Effector memory CD8-positive, alpha-beta T cell (primary cell): ENCODE data around the gene EPB41L1.

Experiments used
- ATAC-seq: fragments of 150-1000 bp; cut with Tn5 transposase; replicated peaks from 2 replicates; pipeline ENCODE4 v1.10.0; 2021; ENCODE audit warnings: mild to moderate bottlenecking, moderate library complexity
- DNase-seq, 3 experiments: peaks; one replicate each; pipeline ENCODE4 v3.0.0; 2021
- H3K27ac Mint-ChIP-seq, 2 donors: one replicate each; pipeline ENCODE4 v1.8.0; 2022; ENCODE audit warnings: mild to moderate bottlenecking in 2 of 2, mixed read lengths in 2 of 2, moderate library complexity in 2 of 2
- H3K27me3 Mint-ChIP-seq, 2 donors: one replicate each; pipeline ENCODE4 v1.8.0; 2022; ENCODE audit warnings: mixed read lengths in 2 of 2
- H3K36me3 Mint-ChIP-seq: one replicate; pipeline ENCODE4 v1.8.0; 2022; ENCODE audit warnings: mild to moderate bottlenecking, moderate library complexity, mixed read lengths; ENCODE audit not compliant: insufficient read depth
- H3K4me1 Mint-ChIP-seq, 2 donors: one replicate each; pipeline ENCODE4 v1.8.0; 2022; ENCODE audit warnings: low read depth in 2 of 2, mixed read lengths in 2 of 2
- H3K4me3 Mint-ChIP-seq, 2 donors: one replicate each; pipeline ENCODE4 v1.8.0; 2022; ENCODE audit warnings: mild to moderate bottlenecking in 2 of 2, mixed read lengths in 2 of 2, moderate library complexity in 2 of 2
- H3K9me3 Mint-ChIP-seq, 2 donors: one replicate each; pipeline ENCODE4 v1.8.0; 2022; ENCODE audit warnings: mixed read lengths in 2 of 2

Gene EPB41L1

GRCh38 chr20:36153204-36153603 is 1.3 kb upstream of the EPB41L1 start:
- H3K27me3 Mint-ChIP-seq, result peaks cover 42 to 78% of the 10 kb centered on the region in 2 donors
- H3K36me3 Mint-ChIP-seq, result peaks cover 3% of the 10 kb centered on the region
- DNase-seq (no peak), ATAC-seq (no peak)
- no peaks in the 10 kb centered on the region for H3K9me3 Mint-ChIP-seq
- H3K4me3 Mint-ChIP-seq, result peak overlapping the region; percentile 4 to 5
- peaks cover 3 to 7% of the 10 kb centered on the region in 2 donors for H3K4me1 Mint-ChIP-seq
- no peak overlapping the region for H3K27ac Mint-ChIP-seq

DNA sequence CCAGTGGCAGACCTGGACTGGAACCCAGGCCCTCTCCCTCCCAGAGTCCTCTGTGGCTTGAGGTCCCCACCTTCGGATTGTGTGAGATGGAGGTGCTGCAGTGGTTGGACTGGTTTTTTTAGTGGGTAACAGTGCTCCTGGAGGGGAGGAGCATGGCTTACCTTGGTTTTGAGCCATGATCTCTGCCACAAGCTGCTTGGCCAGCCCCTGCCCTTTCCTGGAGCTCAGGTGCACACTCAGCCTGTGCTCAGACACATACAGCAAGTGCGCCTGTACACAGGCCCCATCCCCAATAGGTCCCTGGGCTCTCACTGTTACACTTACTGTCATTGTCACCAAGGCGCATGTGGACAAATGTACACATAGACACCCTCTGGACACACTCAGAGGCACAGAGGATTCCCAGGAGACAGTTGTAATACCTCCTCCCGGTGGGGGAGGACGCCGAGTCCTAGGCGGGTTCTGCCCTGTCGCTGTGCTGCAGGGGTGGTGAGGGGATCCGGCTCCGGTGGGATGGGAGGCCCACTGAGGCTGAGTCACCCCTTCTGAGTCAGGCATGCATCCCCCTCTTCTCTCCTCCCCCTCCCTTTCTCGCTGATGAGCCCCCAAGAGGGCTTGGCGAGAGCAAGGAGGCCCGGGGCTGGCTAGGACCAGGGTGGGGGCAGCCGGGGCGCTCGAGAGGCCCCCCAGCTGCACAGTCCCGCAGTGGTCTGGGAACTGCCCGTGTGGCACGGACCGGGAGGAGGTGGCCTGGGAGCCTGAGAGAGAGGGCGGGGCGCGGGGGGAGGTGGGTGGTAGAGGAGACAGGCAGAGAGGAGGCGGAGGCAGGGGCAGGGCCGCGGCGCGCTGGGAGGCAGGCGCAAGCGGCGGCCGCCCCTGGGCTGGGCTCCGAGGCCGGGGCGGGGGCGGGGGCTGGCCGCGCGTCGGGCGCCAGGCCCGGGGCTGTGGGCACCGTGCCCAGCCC is 522 bp upstream of the EPB41L1 start:
- Mint-ChIP-seq H3K4me3 (peak overlapping the region; percentile 19 to 25), H3K27ac (no peak overlapping the region), H3K27me3 (peaks cover 40 to 78% of the 10 kb centered on the region in 2 donors)

GRCh38 chr20:36155629-36155971 is 1.1 kb downstream of the EPB41L1 start:
- DNase-seq, result no peak
- Mint-ChIP-seq H3K4me3 (peak overlapping the region; percentile 39 to 75), H3K9me3 (no peaks in the 10 kb centered on the region), H3K27me3 (peaks cover 35 to 76% of the 10 kb centered on the region in 2 donors), H3K4me1 (peaks cover 3 to 7% of the 10 kb centered on the region in 2 donors), H3K36me3 (peaks cover 3% of the 10 kb centered on the region), H3K27ac (no peak overlapping the region)
- no peak for ATAC-seq

More for the DNA sequence above, 522 bp upstream of the EPB41L1 start:
- Mint-ChIP-seq H3K36me3 (peaks cover 3% of the 10 kb centered on the region), H3K9me3 (no peaks in the 10 kb centered on the region), H3K4me1 (peaks cover 3 to 7% of the 10 kb centered on the region in 2 donors)
- ATAC-seq, result peak; percentile 70
- DNase-seq, result no peak

DNA sequence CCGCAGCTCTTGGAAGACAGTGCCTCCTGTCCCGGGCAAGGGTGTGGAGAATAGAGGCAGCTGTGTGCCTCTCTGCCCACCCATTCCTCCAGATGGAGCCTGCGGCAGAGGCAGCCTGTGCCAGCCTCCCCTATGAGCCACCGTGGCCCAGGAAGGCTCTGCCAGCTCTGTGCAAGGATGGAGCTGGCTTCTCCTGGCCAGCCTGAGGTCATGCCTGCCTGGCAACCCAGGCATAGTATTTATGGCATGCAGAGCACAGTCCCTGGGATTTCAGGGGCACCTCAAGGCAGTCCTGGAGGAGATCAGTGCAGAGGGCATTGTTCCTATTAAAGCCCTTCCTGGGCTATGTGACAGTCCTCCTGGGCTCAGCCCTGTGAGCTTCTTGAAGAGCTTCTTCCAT is 1.5 kb downstream of the EPB41L1 start:
- Mint-ChIP-seq H3K9me3 (no peaks in the 10 kb centered on the region), H3K4me1 (peaks cover 3 to 7% of the 10 kb centered on the region in 2 donors), H3K4me3 (no peak overlapping the region), H3K27ac (no peak overlapping the region), H3K36me3 (peaks cover 3% of the 10 kb centered on the region), H3K27me3 (peaks cover 36 to 80% of the 10 kb centered on the region in 2 donors)
- DNase-seq (no peak), ATAC-seq (no peak)

- Mint-ChIP-seq H3K36me3 (peaks cover 2% of the 10 kb centered on the region), H3K27ac (no peak overlapping the region), H3K4me1 (peaks cover 3 to 7% of the 10 kb centered on the region in 2 donors), H3K27me3 (peaks cover 33 to 84% of the 10 kb centered on the region in 2 donors), H3K4me3 (no peak overlapping the region), H3K9me3 (no peaks in the 10 kb centered on the region)
- ATAC-seq (no peak), DNase-seq (no peak)
Measured at GRCh38 chr20:36157610-36158009, 3.1 kb downstream of the EPB41L1 start.

DNA sequence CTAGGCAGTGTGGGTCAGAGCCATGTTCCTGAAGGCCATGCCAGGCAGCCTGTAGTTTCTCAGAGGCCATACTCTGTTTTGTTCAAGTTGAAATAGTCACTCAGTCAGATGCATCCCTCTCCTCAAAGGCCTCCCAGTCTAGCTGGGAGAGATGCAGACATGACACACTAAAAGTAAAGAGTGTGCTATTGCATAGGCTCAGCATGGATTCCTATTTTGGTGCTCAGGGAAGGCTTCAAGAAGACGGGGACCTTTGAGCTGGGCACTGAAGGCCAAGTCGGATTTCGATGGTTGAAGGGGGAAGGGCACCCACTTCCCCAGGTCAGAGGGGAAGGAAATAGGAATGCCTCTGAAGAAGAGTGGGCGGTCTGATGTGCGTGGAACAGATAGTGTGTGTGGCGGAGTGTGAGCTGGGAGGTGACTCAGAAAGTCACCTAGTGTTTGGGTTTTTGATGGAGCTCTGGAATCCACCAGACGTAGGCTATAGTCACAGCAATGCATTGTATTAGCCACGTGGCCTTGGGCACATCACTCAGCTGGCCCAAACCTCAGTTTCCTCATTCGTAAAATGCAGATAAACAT is 3.7 kb downstream of the EPB41L1 start:
- H3K27me3 Mint-ChIP-seq, result peaks cover 27 to 83% of the 10 kb centered on the region in 2 donors
- H3K9me3 Mint-ChIP-seq, result no peaks in the 10 kb centered on the region
- no peak overlapping the region for H3K27ac Mint-ChIP-seq
- no peak overlapping the region for H3K4me3 Mint-ChIP-seq
- ATAC-seq (no peak), DNase-seq (no peak)
- peaks cover 2% of the 10 kb centered on the region for H3K36me3 Mint-ChIP-seq
- peaks cover 3 to 7% of the 10 kb centered on the region in 2 donors for H3K4me1 Mint-ChIP-seq

DNA sequence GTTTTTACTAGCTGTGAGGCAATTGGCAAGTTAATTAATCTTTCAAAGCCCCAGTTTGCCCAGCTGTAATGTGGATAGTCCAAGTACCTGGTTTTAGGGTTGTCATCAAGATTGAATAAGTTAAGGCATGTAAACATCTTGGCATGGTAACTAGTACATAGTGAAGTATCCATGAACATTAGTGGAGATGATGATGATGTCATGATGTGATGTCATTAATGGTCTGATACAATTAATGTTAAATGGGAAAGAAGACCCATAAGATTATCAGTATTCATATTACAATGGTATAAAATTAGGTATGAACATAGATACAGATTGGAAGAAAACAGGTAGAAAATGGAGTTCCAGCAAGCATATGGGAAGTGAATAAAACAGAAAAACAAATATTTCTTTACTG is 5.3 kb downstream of the EPB41L1 start:
- H3K9me3 Mint-ChIP-seq, result no peaks in the 10 kb centered on the region
- no peak overlapping the region for H3K4me3 Mint-ChIP-seq
- DNase-seq, result no peak
- H3K36me3 Mint-ChIP-seq, result peaks cover 2% of the 10 kb centered on the region
- ATAC-seq, result no peak
- H3K4me1 Mint-ChIP-seq, result peaks cover 3 to 7% of the 10 kb centered on the region in 2 donors
- H3K27me3 Mint-ChIP-seq, result peaks cover 20 to 78% of the 10 kb centered on the region in 2 donors
- no peak overlapping the region for H3K27ac Mint-ChIP-seq

DNA sequence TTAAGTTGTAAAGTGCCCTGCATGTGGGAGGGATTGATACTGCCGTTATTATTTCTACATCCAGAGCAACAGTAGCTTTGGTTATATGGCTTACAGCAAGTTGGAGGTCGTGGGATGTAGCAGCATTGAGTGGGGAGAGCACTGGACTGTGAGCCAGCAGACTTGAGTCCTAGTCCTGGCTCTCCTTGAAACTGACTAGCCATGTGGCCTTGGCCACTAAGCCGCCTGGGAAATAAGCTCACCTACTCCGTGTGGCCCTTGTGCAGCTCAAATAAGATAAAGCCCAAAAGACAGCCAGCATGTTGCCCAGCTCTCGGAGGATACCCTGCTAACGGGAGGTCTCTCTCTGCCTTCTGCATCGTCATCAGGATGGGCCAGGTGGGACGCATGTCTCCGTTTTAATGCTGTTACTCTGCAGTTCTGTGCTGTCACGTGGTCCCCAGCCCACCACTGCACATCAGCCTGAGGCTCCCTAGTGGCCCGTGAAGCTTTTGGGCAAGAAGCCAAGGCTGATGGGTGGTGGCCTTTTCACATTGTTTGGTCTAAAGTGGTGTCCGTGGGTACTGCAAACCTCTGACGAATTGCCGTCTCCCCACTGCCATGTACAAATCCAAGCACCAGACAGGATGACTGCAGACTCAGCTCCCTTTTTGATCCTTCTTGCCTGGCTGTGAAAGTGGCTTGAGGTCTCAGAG is 7.9 kb downstream of the EPB41L1 start:
- H3K27me3 Mint-ChIP-seq, result peaks cover 13 to 76% of the 10 kb centered on the region in 2 donors
- H3K4me3 Mint-ChIP-seq, result no peak overlapping the region
- ATAC-seq (no peak), DNase-seq (no peak)
- no peaks in the 10 kb centered on the region for H3K9me3 Mint-ChIP-seq
- peaks cover 2% of the 10 kb centered on the region for H3K36me3 Mint-ChIP-seq
- H3K4me1 Mint-ChIP-seq, result peaks cover 0 to 2% of the 10 kb centered on the region in 2 donors
- no peak overlapping the region for H3K27ac Mint-ChIP-seq

DNA sequence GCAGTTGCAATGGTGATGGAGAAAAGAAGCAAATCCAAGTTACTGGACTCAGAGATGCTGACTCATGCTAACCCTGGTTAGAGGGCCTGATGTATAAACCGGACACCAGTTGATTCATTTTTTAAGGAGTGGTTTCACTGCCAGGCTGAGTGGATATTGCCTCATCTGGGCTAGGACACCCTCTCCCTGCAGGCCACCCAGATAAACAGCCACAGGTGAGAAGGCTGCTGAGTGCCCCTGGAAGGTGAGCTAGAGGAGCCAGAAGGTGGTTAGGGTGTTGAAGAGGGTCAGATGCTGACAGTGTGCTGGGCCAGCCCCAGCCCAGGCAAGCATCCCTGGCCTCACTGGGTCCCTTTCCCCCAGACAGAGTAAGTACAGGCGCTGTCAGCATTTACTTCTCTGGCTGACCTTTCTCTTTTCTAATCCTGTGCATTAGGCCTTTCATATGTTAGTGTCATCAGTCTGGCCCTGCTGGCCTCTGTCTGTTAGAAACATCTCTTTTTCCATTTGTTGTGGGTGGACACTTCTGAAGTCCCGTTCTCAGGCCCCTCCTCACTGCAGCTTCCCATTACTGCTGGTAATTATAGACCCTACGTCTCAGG is 13.5 kb downstream of the EPB41L1 start:
- Mint-ChIP-seq H3K4me1 (peaks cover 0 to 2% of the 10 kb centered on the region in 2 donors), H3K27me3 (peaks cover 0 to 43% of the 10 kb centered on the region in 2 donors), H3K4me3 (no peak overlapping the region), H3K27ac (no peak overlapping the region), H3K9me3 (no peaks in the 10 kb centered on the region), H3K36me3 (no peaks in the 10 kb centered on the region)
- DNase-seq (no peak), ATAC-seq (no peak)

DNA sequence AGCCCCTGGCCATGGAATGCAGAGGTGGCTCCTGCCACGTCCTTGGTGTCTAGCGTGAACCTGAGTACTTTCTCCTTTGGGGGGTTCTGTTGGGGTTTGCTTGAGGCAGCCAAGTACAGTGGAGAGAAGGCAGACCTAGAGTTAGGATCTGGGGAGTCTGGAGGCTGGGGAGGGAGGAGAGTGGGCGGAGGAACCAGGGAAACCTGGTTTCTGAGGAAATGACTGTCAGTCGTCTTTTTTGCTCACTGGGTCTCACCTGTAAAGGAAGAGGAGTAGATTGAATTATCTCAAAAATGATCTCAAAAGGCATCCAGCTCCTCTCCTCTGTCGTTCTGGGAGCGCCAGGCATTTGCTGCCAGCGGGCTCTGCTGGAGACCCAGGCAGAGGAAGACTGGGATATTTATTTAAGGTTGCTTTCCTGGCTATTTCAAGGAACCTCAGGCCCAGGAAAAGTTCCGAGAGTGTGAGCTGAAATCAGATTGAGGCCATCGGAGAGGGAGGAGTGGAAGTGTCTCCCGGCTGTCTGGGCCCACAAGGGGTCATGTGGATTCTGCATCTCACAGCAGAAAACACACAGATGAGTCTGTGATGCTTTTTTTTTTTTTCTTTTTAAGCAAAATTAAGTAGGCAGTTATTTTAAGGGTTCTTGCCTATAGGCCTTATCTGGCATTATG is 16.1 kb downstream of the EPB41L1 start:
- Mint-ChIP-seq H3K27ac (no peak overlapping the region), H3K27me3 (peaks cover 0 to 49% of the 10 kb centered on the region in 2 donors), H3K4me1 (peaks cover 4% of the 10 kb centered on the region in 2 donors), H3K4me3 (no peak overlapping the region), H3K36me3 (no peaks in the 10 kb centered on the region), H3K9me3 (no peaks in the 10 kb centered on the region)
- ATAC-seq (no peak), DNase-seq (no peak)

DNA sequence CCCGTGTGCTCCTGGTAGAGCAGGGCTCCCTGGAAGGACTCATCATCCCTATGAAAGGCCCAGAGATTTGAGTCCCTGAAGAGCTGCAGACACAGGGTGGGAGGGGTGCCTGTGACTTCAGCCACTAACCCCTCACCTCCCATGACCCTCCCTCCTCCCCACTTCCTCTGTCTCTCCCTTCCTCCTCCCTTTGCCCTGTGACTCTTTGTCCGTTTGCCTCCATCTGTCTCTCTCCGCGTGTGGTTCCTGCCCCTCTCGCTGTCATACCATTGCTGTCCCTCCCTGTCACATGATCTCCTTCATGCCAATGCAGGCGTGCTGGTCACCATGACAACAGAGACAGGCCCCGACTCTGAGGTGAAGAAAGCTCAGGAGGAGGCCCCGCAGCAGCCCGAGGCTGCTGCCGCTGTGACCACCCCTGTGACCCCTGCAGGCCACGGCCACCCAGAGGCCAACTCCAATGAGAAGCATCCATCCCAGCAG is 19.0 kb downstream of the EPB41L1 start:
- Mint-ChIP-seq H3K9me3 (no peaks in the 10 kb centered on the region), H3K4me3 (no peak overlapping the region), H3K27ac (no peak overlapping the region), H3K36me3 (no peaks in the 10 kb centered on the region), H3K27me3 (peaks cover 10 to 60% of the 10 kb centered on the region in 2 donors), H3K4me1 (peaks cover 3 to 4% of the 10 kb centered on the region in 2 donors)
- ATAC-seq (no peak), DNase-seq (no peak)

DNA sequence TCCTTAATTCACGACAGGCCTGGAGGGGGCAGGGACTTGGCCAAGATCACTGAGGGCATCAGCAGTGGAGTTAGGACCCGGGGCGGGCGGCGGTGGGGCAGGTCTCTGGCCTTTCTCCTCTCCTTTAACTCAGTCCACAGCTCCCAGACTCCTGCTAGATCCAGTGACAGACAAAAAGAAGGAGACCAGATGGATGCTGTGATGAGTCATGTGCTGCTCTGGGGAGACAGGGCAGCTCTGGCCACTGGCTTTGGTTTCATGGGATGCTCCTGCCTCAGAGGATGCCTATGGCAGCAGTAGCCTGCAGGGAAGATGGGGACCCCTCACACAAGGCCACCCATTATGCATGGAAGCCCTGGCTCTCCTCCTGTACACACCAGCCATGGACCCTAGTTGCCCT is 20.5 kb downstream of the EPB41L1 start:
- Mint-ChIP-seq H3K4me3 (no peak overlapping the region), H3K4me1 (peaks cover 3 to 4% of the 10 kb centered on the region in 2 donors), H3K9me3 (no peaks in the 10 kb centered on the region), H3K36me3 (no peaks in the 10 kb centered on the region), H3K27me3 (peaks cover 13 to 62% of the 10 kb centered on the region in 2 donors), H3K27ac (no peak overlapping the region)
- DNase-seq, result no peak
- ATAC-seq, result no peak
